HG03565 (cell line): ENCODE measurements around the gene IFNGR1.
A peak's percentile ranks its signal among the peaks of the same experiment; 100 is the strongest.

ENCODE experiments used
- ATAC-seq: cut with Tn5 transposase; IDR thresholded peaks from one replicate; pipeline ENCODE4 v1.9.1; 2021; ENCODE audit warnings: mild to moderate bottlenecking, moderate library complexity; ENCODE audit not compliant: unreplicated experiment

IFNGR1 gene

DNA sequence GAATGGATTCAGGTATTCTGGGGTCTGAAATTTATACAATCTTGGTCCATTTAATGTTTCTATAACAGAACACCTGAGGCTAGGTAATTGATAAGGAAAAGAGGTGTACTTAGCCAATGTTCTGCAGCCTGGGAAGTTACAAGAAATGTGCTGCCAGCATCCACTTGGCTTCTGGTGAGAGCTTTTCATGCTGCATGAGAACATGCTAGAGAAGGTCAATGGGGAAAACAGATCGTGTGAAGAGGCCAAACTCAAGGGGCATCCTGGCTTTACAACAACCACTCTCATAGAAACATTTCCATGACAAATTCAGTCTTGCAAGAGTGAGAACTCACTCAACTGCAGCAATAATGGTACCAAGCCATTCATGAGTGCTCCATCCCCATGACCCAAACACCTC, 62.5 kb downstream of the IFNGR1 start:
- ATAC-seq = no peak

- ATAC-seq = peak; percentile 54
Observed at GRCh38 chr6:137155830-137156229, 63.4 kb downstream of the IFNGR1 start.

DNA sequence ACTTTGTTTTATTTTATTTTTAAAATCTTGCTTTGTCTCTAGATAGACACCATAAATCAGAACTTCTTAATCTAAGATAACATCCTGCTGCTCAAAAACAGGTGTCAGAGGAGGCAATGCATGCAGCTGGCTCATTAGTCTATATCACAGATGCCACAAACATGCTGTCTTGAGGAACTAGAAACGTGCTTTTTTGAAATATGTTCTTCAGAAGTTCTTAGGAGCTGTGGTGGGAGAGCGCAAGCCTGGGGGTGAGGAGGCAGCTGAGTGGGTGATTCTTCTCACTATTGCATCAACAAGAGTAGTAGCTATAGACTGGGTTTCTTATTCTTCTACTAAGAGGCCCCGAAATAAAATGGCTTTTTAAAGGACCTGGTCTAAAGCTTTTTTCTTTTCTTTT, 69.1 kb downstream of the IFNGR1 start:
- no peak for ATAC-seq

DNA sequence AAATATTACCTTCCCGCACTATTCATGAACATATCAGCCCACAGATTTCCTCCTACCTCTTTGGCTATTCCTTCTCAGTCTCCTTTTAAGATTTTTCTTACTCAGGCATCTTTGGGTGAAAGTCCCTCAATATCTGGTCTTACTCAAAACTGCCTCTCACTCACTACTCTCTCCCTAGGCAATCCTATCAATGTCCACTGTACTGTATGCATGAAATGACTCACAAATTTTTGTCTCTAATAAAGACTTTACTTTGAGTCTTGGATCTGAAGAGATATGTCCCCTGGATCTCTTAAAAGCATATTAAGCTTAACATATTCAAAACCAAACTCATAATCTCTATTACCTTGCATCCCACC, 70.2 kb downstream of the IFNGR1 start:
- ATAC-seq = no peak

DNA sequence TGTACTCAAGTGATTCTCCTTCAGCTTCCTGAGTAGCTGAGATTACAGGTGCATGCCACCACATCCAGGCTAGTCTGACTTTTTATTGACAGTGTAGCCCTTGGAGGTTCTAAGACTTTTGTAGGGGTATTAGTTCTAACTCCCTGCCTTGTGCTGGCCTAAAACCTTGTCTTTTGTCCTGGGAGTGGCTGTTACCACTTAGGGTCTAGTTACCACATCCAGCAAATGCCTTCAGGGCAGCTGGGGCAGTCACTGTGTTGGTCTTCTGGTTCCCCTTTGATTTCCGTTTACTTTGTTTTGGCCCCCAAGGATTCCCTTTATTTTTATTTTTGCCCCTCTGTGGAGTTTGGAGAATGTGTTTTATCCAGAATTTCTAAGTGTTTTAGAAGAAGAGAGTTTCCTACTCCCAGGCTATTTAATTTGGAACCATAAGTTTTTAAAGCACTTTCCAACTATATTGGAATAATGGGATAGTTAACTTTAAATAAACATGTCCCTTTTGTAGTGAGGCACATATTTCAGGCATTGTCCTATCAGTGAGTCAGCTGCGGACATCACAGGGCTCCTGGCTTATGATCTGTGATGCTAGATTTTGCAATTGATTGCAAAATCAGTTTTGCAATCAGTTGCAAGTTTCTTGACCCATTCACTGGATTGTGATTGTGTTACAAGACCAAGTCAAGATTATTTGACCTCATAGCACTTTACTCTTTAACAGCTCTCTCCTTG, 70.7 kb downstream of the IFNGR1 start:
- no peak for ATAC-seq
